GM12865 (cell line): ENCODE results near the gene MACROD1.

Experiments
- DNase-seq: peaks from one replicate; pipeline ENCODE4 v3.0.0; 2010; ENCODE audit warnings: low read depth
- H3K4me3 ChIP-seq: 2 replicates; pipeline ENCODE4 v1.5.1; 2011; ENCODE audit warnings: mild to moderate bottlenecking, low read depth, low read length, control low read depth
- CTCF ChIP-seq: IDR thresholded peaks from 2 replicates; pipeline ENCODE4 v1.5.1; 2011; ENCODE audit warnings: low read length, control low read depth, low read depth, inconsistent platforms; ENCODE audit not compliant: insufficient read depth; ENCODE audit errors: missing control alignments

The MACROD1 gene

GRCh38 chr11:64185693-64186491, 20.0 kb upstream of the MACROD1 start, which contains the start of gene STIP1:
STIP1 (plus strand) TSS chr11:64186171; CDS start chr11:64186262, 91 bp downstream.
- peak within 1 kb of the TSS; percentile 71 for H3K4me3 ChIP-seq
- peak; percentile 100 for DNase-seq
- TF ChIP-seq CTCF: peak; percentile 34

GRCh38 chr11:64185175-64185692, 19.3 kb upstream of the MACROD1 start:
- DNase-seq: peak; percentile 82
- H3K4me3 ChIP-seq: peak overlapping the region; percentile 71
- no peak for TF ChIP-seq CTCF

GRCh38 chr11:64183890-64184289, 18.0 kb upstream of the MACROD1 start:
- TF ChIP-seq CTCF: no peak
- no peak for DNase-seq
- H3K4me3 ChIP-seq: peak overlapping the region; percentile 71

- no peak overlapping the region for H3K4me3 ChIP-seq
- DNase-seq: peak; percentile 64
- no peak for TF ChIP-seq CTCF
These were observed 15.8 kb upstream of the MACROD1 start for GRCh38 chr11:64181506-64182411.

GRCh38 chr11:64180891-64181290, 15.0 kb upstream of the MACROD1 start:
- no peak for DNase-seq
- TF ChIP-seq CTCF: no peak
- H3K4me3 ChIP-seq: no peak overlapping the region

GRCh38 chr11:64178951-64179639, 13.2 kb upstream of the MACROD1 start:
- no peak for TF ChIP-seq CTCF
- no peak for DNase-seq
- no peak overlapping the region for H3K4me3 ChIP-seq
